ENCODE data around the gene PRKAG2. TPM values are rescaled to one million over a fixed set of nuclear protein-coding genes. Genes with fewer than 3 reads are reported as not detected.

Gene PRKAG2
- total RNA-seq, 4 donors from 2014 or later = 25.1 to 57.8 (median 46.7) TPM

DNA sequence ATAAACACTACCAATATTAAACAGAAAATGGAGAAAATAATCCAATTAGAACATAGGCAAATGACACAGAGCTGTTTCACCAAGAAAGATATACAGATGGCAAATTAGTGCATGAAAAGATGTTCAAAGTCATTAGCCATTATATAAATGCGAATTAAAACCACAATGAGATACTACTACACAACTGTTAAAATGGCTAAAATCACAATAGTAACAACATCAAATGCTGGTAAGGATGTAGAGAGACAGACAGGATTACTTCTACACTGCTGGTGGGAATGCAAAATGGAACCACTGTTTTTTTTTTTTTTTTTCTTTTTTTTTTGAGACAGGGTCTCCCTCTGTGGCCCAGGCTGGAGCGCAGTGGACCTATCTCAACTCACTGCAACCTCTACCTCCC is 242.3 kb downstream of the PRKAG2 start:
- WGBS, 2 donors (ENCODE audit: low coverage in 1 of 2) = 97 to 100% methylated on average over 1 to 2 of the region's 2 CpGs

GRCh38 chr7:151633516-151633812 is 243.5 kb downstream of the PRKAG2 start:
- no peaks in the 10 kb centered on the region for H3K36me3 ChIP-seq
- H3K27ac ChIP-seq = peak overlapping the region; percentile 91 to 95 (median 94)
- 92 to 100% methylated on average over 1 of the region's 1 CpG for WGBS, 2 donors (ENCODE audit: low coverage in 1 of 2)
- intact Hi-C loops (cut with DNase I; ENCODE audit: low total_unique reads) = no loop called here
- H3K27me3 ChIP-seq = no peaks in the 10 kb centered on the region
- H3K4me3 ChIP-seq = peak overlapping the region in 1 of 4 donors; percentile 76
- peaks cover 3 to 31% (median 9%) of the 10 kb centered on the region in 4 donors for H3K4me1 ChIP-seq
- TF ChIP-seq POLR2A (IDR thresholded peaks at IDR 0.05) = no peak
- in situ Hi-C loops (cut with MboI; ENCODE audit: low pct_ligation_motif_present in 1 of 4, low pct_unique_long_range_greater_than_20kb in 1 of 4, low sequenced_read_pairs in 3 of 4) = loop anchor here in 1 of 4 donors (25.0 kb wide), 1 partner anchor 104 kb away; no protein-coding TSS in a partner anchor
- DNase-seq = no peak
- H3K9me3 ChIP-seq = no peaks in the 10 kb centered on the region

More for the DNA sequence above, 242.3 kb downstream of the PRKAG2 start:
- intact Hi-C loops (cut with DNase I; ENCODE audit: low total_unique reads) = no loop called here
- in situ Hi-C loops (cut with MboI; ENCODE audit: low pct_ligation_motif_present in 1 of 4, low pct_unique_long_range_greater_than_20kb in 1 of 4, low sequenced_read_pairs in 3 of 4) = loop anchor here in 1 of 4 donors (25.0 kb wide), 1 partner anchor 103 kb away; no protein-coding TSS in a partner anchor
- H3K4me3 ChIP-seq = no peak overlapping the region
- no peaks in the 10 kb centered on the region for H3K9me3 ChIP-seq
- H3K4me1 ChIP-seq = peaks cover 3 to 27% (median 9%) of the 10 kb centered on the region in 4 donors
- TF ChIP-seq POLR2AphosphoS5 (IDR thresholded peaks at IDR 0.05) = no peak
- no peak for TF ChIP-seq EP300 (IDR thresholded peaks at IDR 0.05; ENCODE audit: low read depth)
- TF ChIP-seq POLR2A (IDR thresholded peaks at IDR 0.05) = no peak
- no peak for TF ChIP-seq CTCF (IDR thresholded peaks at IDR 0.05)
- no peaks in the 10 kb centered on the region for H3K36me3 ChIP-seq
- H3K27ac ChIP-seq = no peak overlapping the region
- no peaks in the 10 kb centered on the region for H3K27me3 ChIP-seq
- no peak for DNase-seq

GRCh38 chr7:151632750-151633515 is 244.0 kb downstream of the PRKAG2 start:
- WGBS, 2 donors (ENCODE audit: low coverage in 1 of 2) = 13 to 16% methylated on average over 5 to 28 of the region's 28 CpGs
- no peaks in the 10 kb centered on the region for H3K9me3 ChIP-seq
- H3K27me3 ChIP-seq = no peaks in the 10 kb centered on the region
- H3K4me3 ChIP-seq = peak overlapping the region; percentile 20 to 92 (median 76)
- peak overlapping the region; percentile 91 to 95 (median 94) for H3K27ac ChIP-seq
- no peaks in the 10 kb centered on the region for H3K36me3 ChIP-seq
- TF ChIP-seq CTCF (IDR thresholded peaks at IDR 0.05) = peak in 1 of 5 experiments; percentile 7
- TF ChIP-seq EP300 (IDR thresholded peaks at IDR 0.05; ENCODE audit: low read depth) = no peak
- TF ChIP-seq POLR2A (IDR thresholded peaks at IDR 0.05) = peak; percentile 54
- TF ChIP-seq POLR2AphosphoS5 (IDR thresholded peaks at IDR 0.05) = peak; percentile 49 to 72 (median 51)
- intact Hi-C loops (cut with DNase I; ENCODE audit: low total_unique reads) (no loop called here), in situ Hi-C loops (cut with MboI; ENCODE audit: low pct_ligation_motif_present in 1 of 4, low pct_unique_long_range_greater_than_20kb in 1 of 4, low sequenced_read_pairs in 3 of 4) (loop anchor here in 1 of 4 donors (25.0 kb wide), 1 partner anchor 104 kb away; no protein-coding TSS in a partner anchor)
- H3K4me1 ChIP-seq = peaks cover 3 to 31% (median 9%) of the 10 kb centered on the region in 4 donors
- peak; percentile 66 for DNase-seq

- no peaks in the 10 kb centered on the region for H3K36me3 ChIP-seq
- intact Hi-C loops (cut with DNase I; ENCODE audit: low total_unique reads) = no loop called here
Measured at GRCh38 chr7:151631953-151632749, 244.8 kb downstream of the PRKAG2 start.

More at GRCh38 chr7:151631953-151632749, 244.8 kb downstream of the PRKAG2 start:
- in situ Hi-C loops (cut with MboI; ENCODE audit: low pct_ligation_motif_present in 1 of 4, low pct_unique_long_range_greater_than_20kb in 1 of 4, low sequenced_read_pairs in 3 of 4) = loop anchor here in 1 of 4 donors (25.0 kb wide), 1 partner anchor 105 kb away; no protein-coding TSS in a partner anchor
- Histone ChIP-seq H3K4me1 (peaks cover 3 to 31% (median 9%) of the 10 kb centered on the region in 4 donors), H3K9me3 (no peaks in the 10 kb centered on the region), H3K27ac (peak overlapping the region; percentile 91 to 95 (median 94)), H3K4me3 (peak overlapping the region; percentile 39 to 92 (median 76)), H3K27me3 (no peaks in the 10 kb centered on the region)
- DNase-seq = peak; percentile 92
- WGBS, 2 donors (ENCODE audit: low coverage in 1 of 2) = 2% methylated on average over 19 of the region's 111 CpGs; no CpG with 5 or more reads in 1 of the 2 donors
- TF ChIP-seq CTCF (IDR thresholded peaks at IDR 0.05) (peak in 2 of 5 experiments; percentile 13 to 29), POLR2AphosphoS5 (IDR thresholded peaks at IDR 0.05) (peak in 2 of 3 donors; percentile 26 to 44), EP300 (IDR thresholded peaks at IDR 0.05; ENCODE audit: low read depth) (no peak), POLR2A (IDR thresholded peaks at IDR 0.05) (no peak)

Measured in transverse colon (tissue), 4 donors.